GM23338 (cell line): Measurements from ENCODE around the gene CCDC157.

Experiments used
- POLR2AphosphoS5 ChIP-seq: IDR thresholded peaks from 2 replicates; pipeline ENCODE4 v1.6.1; 2016; ENCODE audit warnings: antibody characterized with exemption, low read depth
- TF ChIP-seq, protein P1 (sequence below), 2 experiments: fragments of 200-600 bp in 1 of 2; sonication (generic) in 1 of 2; conservative IDR thresholded peaks; 2 replicates each; pipeline versions ENCODE4 v1.5.1 to v1.6.1; 2016 to 2017; ENCODE audit warnings: antibody characterized with exemption in 2 of 2, low read depth in 2 of 2, mild to moderate bottlenecking in 2 of 2, moderate library complexity in 1 of 2

DNA sequence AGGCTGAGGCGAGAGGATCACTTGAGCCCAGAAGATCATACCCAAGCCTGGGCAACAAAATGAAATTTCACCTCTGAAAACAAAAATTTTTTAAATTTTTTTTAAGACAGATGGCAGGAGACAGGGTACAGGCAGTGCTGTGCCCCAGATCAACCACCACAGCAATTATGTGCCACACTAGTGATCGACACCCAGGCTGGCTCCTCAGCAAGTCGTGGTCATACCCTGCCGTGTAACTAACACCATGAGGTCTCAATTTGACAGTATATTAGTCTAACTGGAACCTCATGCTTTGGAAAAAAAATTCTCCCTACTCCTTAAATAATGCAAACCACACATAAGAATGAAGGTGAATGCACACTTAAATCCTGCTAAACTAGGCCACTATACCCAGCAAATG lies 8.4 kb upstream of the CCDC157 start:
- TF ChIP-seq, protein P1, sequence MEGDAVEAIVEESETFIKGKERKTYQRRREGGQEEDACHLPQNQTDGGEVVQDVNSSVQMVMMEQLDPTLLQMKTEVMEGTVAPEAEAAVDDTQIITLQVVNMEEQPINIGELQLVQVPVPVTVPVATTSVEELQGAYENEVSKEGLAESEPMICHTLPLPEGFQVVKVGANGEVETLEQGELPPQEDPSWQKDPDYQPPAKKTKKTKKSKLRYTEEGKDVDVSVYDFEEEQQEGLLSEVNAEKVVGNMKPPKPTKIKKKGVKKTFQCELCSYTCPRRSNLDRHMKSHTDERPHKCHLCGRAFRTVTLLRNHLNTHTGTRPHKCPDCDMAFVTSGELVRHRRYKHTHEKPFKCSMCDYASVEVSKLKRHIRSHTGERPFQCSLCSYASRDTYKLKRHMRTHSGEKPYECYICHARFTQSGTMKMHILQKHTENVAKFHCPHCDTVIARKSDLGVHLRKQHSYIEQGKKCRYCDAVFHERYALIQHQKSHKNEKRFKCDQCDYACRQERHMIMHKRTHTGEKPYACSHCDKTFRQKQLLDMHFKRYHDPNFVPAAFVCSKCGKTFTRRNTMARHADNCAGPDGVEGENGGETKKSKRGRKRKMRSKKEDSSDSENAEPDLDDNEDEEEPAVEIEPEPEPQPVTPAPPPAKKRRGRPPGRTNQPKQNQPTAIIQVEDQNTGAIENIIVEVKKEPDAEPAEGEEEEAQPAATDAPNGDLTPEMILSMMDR (conservative IDR thresholded peaks at IDR 0.05; ENCODE audit: low read depth in 2 of 2), result no peak
- TF ChIP-seq POLR2AphosphoS5, result no peak
